ENCODE measurements around the gene ZNF91.
"Not testable (repeated sequence)": the region's sequence is repeated elsewhere in the genome, so short reads cannot be mapped to it uniquely, and the experiment has no call there.

The ZNF91 gene

DNA sequence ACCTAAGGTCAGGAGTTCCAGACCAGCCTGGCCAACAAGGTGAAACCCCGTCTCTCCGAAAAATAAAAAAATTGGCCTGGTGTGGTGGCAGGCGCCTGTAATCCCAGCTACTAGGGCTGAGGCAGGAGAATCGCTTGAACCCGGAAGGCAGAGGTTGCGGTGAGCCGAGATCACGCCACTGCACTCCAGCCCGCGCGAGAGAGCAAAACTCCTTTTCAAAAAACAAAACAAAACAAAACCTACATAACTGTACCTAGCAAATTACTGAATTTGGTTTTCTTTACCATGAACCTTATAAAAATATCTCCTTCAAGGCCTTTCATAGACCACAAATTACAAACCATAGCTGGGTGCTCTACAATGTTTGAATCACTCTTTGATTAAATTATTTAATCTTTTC, 760 bp downstream of the ZNF91 start:
- peak; percentile 11 for DNase-seq

- no peak for DNase-seq
Measured at GRCh38 chr19:23393121-23393520, 2.1 kb downstream of the ZNF91 start.

- no peak for DNase-seq
Measured at GRCh38 chr19:23391236-23391635, 4.0 kb downstream of the ZNF91 start.

GRCh38 chr19:23385404-23385803, 9.9 kb downstream of the ZNF91 start:
- DNase-seq, result no peak

- no peak for DNase-seq
Measured at GRCh38 chr19:23384858-23385257, 10.4 kb downstream of the ZNF91 start.

GRCh38 chr19:23384166-23384565, 11.1 kb downstream of the ZNF91 start:
- DNase-seq, result no peak

DNA sequence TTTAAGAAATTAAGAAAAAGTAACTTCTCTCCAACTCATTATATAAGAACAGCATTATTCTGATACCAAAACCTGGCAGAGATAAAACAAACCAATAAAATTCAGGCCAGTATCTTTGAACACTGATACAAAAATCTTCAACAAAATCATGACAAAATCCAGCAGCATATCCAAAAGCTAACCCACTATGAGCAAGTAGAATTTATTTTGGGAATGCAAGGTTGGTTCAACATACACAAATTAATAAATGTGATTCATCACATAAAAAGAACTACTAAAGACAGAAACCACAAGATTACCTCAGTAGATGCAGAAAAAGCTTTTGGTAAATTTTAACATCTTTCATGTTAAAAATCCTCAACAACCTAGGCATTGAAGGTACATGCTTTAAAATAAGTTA, 12.3 kb downstream of the ZNF91 start:
- DNase-seq, result no peak

- DNase-seq, result no peak
Measured at GRCh38 chr19:23381114-23381513, 14.2 kb downstream of the ZNF91 start.

GRCh38 chr19:23379671-23380070, 15.6 kb downstream of the ZNF91 start:
- not testable (repeated sequence) for DNase-seq

- no peak for DNase-seq
Measured at GRCh38 chr19:23378948-23379347, 16.3 kb downstream of the ZNF91 start.

DNA sequence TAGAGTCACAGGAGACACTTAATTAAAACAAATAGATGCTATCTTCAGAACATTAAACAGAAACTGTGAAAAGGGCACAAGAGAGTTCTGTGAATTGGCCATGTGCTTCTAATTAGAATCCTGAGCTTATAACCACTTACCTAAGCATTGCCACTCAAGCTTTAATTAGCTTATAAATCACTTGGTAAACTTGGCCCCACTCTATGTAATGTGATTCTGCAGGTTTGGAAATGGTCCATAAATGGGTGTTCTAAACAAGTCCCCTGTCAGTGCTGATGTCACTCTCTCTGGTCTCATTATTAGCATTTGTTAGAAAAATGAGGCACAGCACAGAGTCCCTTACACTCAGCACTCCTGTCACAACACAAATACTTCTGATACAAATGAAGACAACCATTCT, 18.0 kb downstream of the ZNF91 start:
- DNase-seq, result no peak

DNA sequence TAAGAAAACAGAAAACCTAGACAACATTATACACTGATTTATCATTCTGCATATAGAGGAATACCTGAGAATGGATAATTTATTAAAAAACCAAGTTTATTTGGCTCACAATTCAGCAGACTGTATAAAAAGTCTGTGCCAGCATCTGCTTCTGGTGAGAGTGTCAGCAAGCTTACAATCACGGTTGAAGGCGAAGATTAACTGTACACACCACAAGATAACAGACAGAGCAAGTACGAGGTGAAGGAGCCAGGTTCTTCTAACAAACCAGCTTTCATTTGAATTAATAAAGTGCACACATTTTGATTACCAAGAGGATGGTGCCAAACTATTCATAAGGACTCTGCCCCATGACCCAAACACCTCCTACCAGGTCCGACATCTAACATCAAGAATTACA, 28.8 kb downstream of the ZNF91 start:
- DNase-seq, result no peak

GRCh38 chr19:23366031-23366430, 29.2 kb downstream of the ZNF91 start:
- not testable (repeated sequence) for DNase-seq

- no peak for DNase-seq
Measured at GRCh38 chr19:23365222-23365621, 30.0 kb downstream of the ZNF91 start.

- not testable (repeated sequence) for DNase-seq
Measured at GRCh38 chr19:23361843-23362242, 33.4 kb downstream of the ZNF91 start.

- no peak for DNase-seq
Measured at GRCh38 chr19:23351806-23352205, 43.5 kb downstream of the ZNF91 start.

DNA sequence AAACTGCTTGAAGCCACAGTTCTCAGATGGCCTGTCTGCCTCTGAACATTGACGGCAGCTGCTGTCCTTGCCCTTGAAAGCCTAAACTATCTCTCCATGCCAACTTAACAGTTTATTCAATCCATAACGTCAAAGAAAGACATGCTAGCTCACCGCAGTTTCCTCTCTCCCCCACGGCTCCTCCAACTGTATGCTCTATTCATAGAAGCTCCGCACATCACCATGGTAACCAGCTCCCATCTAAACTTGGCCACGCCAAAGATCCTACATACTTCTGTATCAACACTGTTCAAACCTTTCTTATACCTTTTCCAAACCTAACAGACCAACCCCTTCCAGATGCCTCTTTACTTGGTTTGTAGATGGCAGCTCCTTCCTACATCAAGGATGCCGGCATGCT, 48.6 kb downstream of the ZNF91 start:
- DNase-seq, result no peak

DNA sequence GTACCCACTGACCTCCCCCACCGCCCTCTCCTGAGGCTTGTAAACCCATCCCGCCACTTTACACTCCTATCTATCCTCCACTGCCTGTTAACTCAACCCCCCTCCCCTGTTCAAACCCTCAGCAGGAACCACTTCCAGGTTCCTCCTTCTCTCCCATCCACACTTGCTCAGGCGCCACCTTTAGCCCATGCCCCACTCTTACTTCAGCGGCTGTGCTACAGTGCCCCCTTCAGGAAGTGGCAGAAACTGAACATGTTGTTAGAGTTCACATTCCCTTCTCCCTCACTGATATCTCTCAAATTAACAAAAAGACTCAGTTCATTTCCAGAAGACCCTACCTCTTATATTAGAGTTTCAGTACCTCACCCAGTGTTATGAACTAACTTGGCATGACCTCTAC, 49.4 kb downstream of the ZNF91 start:
- no peak for DNase-seq

- DNase-seq, result no peak
Measured at GRCh38 chr19:23343434-23344010, 51.7 kb downstream of the ZNF91 start.

DNA sequence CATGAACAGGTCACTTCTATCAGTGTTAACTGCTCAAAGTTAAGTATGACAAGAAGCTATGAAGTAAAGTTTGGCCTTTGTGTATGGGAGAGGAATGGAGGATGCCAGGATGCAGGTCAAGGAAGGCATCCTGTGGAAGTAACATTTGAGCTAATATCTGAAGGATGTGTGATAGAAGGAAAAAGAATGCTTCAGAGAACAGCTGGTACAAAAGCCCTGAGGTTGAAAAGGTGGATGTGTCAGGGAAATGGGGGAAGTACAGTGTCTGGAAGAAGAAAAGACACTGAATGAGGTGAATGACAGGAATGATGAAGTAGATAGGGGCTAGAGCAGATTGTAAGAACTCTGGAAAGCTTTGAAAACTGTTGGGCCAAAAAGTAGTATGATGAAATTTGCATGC, 67.1 kb downstream of the ZNF91 start:
- no peak for DNase-seq

GRCh38 chr19:23321953-23322549, 73.2 kb downstream of the ZNF91 start:
- no peak for DNase-seq

GRCh38 chr19:23321403-23321802, 73.9 kb downstream of the ZNF91 start:
- not testable (repeated sequence) for DNase-seq

GRCh38 chr19:23319571-23319970, 75.7 kb downstream of the ZNF91 start:
- DNase-seq, result not testable (repeated sequence)

DNA sequence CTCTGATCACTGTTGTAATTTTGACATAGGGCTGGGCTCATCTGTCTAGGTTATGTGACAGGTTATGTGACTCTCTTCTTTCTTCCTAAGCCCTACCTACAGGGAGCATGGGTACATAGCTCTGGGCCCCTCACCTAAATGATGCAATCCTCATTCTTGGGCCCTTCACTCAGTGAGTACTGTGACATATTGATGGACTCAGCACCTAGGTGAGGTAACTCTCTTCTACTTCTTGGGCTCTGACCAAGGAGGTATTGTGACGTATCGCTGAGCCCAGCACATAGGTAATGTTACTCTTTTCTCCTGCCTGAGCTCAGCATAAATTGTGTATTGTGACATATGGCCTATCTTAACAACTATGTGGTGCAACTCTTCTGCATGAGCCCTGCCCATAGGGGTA, 76.3 kb downstream of the ZNF91 start:
- not testable (repeated sequence) for DNase-seq

GRCh38 chr19:23318143-23318542, 77.1 kb downstream of the ZNF91 start:
- DNase-seq, result no peak

Data from fibroblast of skin of right quadriceps (primary cell).